Measurements from ENCODE around the gene CACNA2D1.

GRCh38 chr7:82323806-82324205 is 119.8 kb downstream of the CACNA2D1 start:
- TF ChIP-seq, protein P1, sequence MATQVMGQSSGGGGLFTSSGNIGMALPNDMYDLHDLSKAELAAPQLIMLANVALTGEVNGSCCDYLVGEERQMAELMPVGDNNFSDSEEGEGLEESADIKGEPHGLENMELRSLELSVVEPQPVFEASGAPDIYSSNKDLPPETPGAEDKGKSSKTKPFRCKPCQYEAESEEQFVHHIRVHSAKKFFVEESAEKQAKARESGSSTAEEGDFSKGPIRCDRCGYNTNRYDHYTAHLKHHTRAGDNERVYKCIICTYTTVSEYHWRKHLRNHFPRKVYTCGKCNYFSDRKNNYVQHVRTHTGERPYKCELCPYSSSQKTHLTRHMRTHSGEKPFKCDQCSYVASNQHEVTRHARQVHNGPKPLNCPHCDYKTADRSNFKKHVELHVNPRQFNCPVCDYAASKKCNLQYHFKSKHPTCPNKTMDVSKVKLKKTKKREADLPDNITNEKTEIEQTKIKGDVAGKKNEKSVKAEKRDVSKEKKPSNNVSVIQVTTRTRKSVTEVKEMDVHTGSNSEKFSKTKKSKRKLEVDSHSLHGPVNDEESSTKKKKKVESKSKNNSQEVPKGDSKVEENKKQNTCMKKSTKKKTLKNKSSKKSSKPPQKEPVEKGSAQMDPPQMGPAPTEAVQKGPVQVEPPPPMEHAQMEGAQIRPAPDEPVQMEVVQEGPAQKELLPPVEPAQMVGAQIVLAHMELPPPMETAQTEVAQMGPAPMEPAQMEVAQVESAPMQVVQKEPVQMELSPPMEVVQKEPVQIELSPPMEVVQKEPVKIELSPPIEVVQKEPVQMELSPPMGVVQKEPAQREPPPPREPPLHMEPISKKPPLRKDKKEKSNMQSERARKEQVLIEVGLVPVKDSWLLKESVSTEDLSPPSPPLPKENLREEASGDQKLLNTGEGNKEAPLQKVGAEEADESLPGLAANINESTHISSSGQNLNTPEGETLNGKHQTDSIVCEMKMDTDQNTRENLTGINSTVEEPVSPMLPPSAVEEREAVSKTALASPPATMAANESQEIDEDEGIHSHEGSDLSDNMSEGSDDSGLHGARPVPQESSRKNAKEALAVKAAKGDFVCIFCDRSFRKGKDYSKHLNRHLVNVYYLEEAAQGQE (IDR thresholded peaks at IDR 0.05; ENCODE audit: insufficient read depth in 1 of 2, low read depth in 2 of 2, low read length in 1 of 2): no peak
- TF ChIP-seq TCF7L2 (IDR thresholded peaks at IDR 0.05; ENCODE audit: low read depth, low read length) (no peak), POLR2AphosphoS5 (IDR thresholded peaks at IDR 0.05; ENCODE audit: low read depth, low read length) (no peak)
- TF ChIP-seq, protein P2, sequence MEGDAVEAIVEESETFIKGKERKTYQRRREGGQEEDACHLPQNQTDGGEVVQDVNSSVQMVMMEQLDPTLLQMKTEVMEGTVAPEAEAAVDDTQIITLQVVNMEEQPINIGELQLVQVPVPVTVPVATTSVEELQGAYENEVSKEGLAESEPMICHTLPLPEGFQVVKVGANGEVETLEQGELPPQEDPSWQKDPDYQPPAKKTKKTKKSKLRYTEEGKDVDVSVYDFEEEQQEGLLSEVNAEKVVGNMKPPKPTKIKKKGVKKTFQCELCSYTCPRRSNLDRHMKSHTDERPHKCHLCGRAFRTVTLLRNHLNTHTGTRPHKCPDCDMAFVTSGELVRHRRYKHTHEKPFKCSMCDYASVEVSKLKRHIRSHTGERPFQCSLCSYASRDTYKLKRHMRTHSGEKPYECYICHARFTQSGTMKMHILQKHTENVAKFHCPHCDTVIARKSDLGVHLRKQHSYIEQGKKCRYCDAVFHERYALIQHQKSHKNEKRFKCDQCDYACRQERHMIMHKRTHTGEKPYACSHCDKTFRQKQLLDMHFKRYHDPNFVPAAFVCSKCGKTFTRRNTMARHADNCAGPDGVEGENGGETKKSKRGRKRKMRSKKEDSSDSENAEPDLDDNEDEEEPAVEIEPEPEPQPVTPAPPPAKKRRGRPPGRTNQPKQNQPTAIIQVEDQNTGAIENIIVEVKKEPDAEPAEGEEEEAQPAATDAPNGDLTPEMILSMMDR (IDR thresholded peaks at IDR 0.05): no peak
